LHCN-M2 (cell line): ENCODE measurements around the gene TMPRSS11A. TPM values are rescaled to one million over a fixed set of nuclear protein-coding genes. Genes with fewer than 3 reads are reported as not detected.
A peak's percentile ranks its signal among the peaks of the same experiment; 100 is the strongest.

ENCODE experiments used
- DNase-seq: peaks from one replicate; pipeline ENCODE4 v3.0.0-alpha.2; 2012; ENCODE audit warnings: low read depth
- total RNA-seq: library from RNA; depleted of rRNA; stranded (reverse); fragments of >200 nt; gene quantifications from 2 replicates; pipeline ENCODE4 v1.2.3, GENCODE V29; 2014

TMPRSS11A gene
- total RNA-seq, 1 experiment from 2014 or later: not detected

GRCh38 chr4:67915400-67915966 lies 47.8 kb downstream of the TMPRSS11A start:
- DNase-seq: no peak

GRCh38 chr4:67912080-67912479 lies 51.2 kb downstream of the TMPRSS11A start:
- no peak for DNase-seq

- no peak for DNase-seq
These were observed 51.7 kb downstream of the TMPRSS11A start for GRCh38 chr4:67911638-67912037.

GRCh38 chr4:67911141-67911540 lies 52.2 kb downstream of the TMPRSS11A start:
- no peak for DNase-seq

DNA sequence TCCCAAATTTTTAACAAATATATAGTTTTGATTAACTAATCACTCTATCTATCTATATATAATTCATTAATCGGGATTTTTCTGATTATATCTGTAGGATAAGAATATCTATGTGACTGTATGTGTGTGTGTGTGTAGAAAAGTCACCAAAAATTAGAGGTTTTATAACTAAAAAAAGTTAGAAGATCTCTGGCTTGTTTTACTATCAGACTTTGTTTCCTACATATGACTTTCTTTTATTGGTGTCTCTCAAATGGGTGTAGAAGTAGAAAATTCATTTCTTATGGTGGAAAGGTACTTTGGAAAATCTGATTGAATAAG lies 52.7 kb downstream of the TMPRSS11A start:
- DNase-seq: no peak

DNA sequence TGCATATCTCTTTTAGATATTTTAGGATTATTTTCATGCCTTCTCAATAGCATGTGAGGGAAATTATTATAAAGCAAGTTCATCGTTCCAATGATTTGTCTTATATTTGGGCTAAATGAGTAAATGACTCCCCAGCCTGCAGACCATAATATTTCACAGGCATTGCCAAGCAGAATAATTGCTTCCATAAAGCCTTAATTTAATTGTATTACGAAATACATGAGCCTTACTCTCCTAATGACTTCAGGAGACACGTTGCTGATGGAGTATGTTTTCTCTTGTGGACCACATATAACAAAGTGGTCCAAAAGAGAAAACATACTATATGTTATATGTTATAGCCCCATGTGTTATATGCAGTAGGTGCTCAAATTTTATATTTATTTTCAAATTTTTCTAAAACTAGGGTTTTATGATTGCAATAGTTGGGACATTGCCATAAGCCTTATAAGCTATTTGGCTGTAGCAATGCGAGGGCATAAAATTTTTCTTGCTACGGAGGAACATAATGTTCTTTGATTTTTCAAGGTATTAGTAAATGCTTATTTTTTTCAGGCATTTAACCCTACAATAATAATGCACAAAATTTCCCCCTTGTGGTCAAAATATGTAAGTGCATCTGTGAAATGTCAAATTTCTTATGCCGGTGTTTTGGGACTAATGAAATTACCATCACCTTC lies 53.2 kb downstream of the TMPRSS11A start:
- peak; percentile 39 for DNase-seq

GRCh38 chr4:67907650-67908049 lies 55.6 kb downstream of the TMPRSS11A start:
- DNase-seq: no peak

GRCh38 chr4:67899096-67899495 lies 64.2 kb downstream of the TMPRSS11A start:
- no peak for DNase-seq

DNA sequence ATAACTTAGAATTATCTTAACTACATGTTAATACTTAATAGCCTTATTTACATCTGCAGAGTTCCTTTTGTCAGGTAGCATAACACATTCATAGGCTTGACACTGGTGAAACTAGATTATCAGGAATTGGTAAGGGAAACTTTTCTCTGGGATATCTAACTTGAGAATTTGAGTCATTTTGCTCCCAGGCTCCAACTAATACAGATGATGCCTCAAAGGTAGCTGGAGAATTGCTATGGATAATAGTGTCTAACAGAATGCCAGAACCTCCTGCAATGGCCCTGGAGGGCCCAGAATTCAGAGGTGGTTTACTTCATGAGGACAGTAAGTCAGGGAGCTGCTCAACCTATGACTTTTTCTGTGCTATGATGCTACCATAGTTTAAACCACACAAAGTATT lies 65.6 kb downstream of the TMPRSS11A start:
- DNase-seq: no peak

GRCh38 chr4:67896421-67897065 lies 66.8 kb downstream of the TMPRSS11A start:
- no peak for DNase-seq

DNA sequence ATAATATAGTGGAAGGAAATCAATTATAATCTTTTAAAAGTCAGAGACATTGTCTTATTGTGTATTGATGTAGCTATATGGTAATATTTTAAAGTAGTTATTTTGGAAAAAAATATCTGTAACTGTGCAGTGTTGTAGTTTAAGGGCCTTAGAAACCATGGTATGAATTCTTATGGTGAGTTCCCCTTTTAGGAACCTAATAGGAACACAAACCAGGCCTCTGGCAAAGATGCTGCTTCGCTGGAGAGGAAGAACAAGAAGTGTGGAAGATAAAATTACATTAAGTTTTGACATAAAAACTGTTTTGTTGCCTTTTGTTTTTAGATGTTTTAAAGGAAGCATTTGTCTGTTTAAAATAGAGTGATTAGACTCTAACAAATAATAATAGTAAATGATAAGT lies 68.6 kb downstream of the TMPRSS11A start:
- no peak for DNase-seq

- DNase-seq: no peak
These were observed 70.4 kb downstream of the TMPRSS11A start for GRCh38 chr4:67892905-67893304.

DNA sequence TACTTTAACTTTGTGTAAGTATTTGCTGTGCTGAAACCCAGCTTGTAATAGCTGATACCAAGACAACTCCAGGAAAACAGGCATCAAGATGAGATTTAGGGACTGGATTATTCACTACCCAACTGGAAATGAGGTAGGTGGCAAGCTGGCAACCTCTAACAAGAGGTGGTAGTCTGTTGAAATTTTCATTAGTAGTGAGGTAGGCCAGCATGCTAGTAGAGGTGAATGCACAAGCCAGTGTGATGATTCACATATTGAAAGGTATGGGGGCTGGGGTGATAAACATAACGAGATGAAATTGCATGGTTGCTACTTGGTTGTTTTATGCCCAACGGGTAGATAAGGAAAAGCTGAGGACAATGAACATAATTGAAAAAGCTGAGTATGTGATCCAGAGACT lies 71.0 kb downstream of the TMPRSS11A start:
- DNase-seq: no peak

- DNase-seq: no peak
These were observed 71.6 kb downstream of the TMPRSS11A start for GRCh38 chr4:67891645-67892044.

GRCh38 chr4:67886281-67886680 lies 77.0 kb downstream of the TMPRSS11A start:
- peak; percentile 51 for DNase-seq

DNA sequence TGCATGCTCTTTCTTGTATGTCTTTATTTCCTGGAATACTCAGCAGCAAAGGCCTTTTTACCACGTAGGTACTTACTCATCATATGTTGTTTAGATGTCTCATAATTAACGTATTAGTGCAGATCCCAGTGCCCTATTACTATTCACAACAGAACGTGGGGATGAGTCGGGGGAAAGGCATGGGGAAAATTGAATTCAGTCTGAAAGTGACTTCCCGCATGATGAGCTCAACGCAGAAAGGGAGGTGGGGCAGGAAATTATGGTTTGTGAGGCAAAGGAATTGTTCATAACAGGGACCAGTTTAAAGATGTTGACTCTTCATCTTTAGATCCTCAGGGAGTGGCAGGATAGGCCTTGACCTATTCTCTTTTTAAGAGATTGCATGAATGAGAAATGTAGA lies 77.5 kb downstream of the TMPRSS11A start:
- peak; percentile 92 for DNase-seq

GRCh38 chr4:67884701-67885100 lies 78.6 kb downstream of the TMPRSS11A start:
- DNase-seq: no peak

DNA sequence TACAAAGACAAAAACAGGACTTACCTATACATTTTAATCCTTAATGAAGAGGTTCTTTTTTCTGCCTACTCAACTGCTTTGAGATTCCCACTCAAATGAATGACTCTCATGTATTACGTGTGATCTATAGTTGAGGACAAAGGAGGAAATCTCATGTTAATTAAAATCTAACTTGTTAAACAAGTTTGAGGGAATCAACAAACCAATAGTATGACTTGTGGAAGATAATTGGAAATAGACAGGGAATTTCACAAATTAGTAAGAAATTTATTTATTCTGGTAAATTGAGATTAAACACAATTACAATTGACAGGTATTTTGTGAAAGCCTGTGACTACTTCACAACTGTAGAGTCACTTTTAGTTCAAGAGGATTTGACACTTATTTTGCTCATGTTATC lies 79.4 kb downstream of the TMPRSS11A start, which contains the start of gene TMPRSS11D:
TSS of gene TMPRSS11D (minus strand) at position 101 of the 400 bp plus-strand sequence. CDS start at position 32, 69 bp downstream.
- DNase-seq: no peak

- DNase-seq: no peak
These were observed 79.8 kb downstream of the TMPRSS11A start for GRCh38 chr4:67883458-67883857.

DNA sequence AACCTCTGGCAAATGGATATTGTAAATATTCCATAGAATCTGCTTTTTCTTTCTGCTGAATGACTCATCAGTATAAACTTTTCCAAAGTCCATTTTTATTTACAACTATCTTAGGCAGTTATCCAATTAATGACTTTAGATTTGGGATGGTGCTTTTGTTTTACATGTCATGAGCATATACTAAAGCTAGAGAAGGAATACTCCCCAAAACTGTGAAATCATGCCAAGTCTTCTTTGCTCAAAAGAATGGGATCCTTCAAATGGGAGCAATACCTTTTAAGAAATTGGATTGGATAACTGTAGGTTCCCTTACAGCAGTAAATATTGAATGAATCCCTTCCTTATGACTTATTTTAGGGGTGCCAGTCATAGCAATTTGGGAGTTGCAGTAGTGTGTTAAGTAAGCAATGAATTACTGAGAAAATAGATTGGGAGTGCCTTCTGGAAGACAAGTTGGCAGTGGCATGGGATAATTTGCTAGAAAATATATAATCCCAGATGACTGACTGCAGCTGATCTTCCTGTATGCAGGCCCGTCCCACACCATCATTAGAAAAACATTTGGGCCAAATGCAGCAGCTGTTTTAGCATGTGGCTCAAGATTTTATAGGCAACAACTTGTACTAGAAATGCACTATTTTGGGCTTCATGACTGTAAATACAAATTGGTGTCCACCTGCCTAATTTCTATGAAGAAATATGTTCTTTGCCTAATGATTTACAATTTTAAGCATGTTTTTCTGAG lies 82.3 kb downstream of the TMPRSS11A start:
- DNase-seq: peak; percentile 83

DNA sequence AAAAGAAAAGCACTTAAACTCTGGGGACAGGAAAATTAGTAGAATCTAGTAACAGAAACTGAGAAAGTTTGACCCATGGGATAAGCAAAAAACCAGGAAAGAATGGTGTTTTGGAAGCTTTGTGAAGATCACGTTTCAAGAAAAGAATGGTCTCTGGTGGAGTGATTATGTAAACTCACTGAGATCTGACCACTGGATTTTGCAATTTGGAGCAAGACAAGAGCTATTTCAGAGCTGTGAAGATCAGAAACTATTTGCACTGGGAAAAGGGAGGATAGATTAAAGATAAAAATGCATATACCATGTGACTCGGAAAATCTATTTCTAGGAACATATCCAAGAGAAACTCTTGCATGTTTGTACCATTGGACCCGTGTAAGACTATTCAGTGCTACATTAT lies 83.8 kb downstream of the TMPRSS11A start:
- no peak for DNase-seq

GRCh38 chr4:67877086-67877485 lies 86.2 kb downstream of the TMPRSS11A start:
- no peak for DNase-seq
